ENCODE data around the gene BEND6. TPM values are rescaled to one million over a fixed set of nuclear protein-coding genes. Genes with fewer than 3 reads are reported as not detected.
A peak's percentile ranks its signal among the peaks of the same experiment; 100 is the strongest.

Gene BEND6
- total RNA-seq, 5 donors from 2014 or later (not counting 1 experiment from before 2014, with no cell fraction given) = not detected

DNA sequence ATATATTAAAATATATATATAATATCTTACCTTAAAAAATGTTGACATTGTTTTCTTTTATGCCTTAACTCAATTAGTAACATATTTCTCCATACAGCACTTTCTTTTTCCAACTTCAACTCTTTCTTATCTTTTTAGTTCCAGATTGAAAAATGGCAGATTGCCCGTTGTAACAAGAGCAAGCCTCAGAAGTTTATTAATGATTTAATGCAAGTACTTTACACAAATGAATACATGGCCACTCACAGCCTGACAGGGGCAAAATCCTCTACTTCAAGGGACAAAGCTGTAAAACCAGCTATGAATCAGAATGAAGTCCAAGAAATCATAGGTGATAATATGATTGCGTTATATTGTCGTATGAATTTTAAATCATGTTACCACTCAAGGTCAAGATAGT is 62.2 kb downstream of the BEND6 start:
- H3K4me1 Mint-ChIP-seq = no peaks in the 10 kb centered on the region
- no CpG with 5 or more reads among the region's 3 CpGs for WGBS (ENCODE audit: insufficient coverage)
- Histone ChIP-seq H3K27me3 (replicated peaks in 1 of 2; ENCODE audit: control insufficient read depth in 2 of 2, extremely low read depth in 1 of 2, insufficient read depth in 2 of 2, low read length in 1 of 2) (no peaks in the 10 kb centered on the region), H3K4me3 (ENCODE audit: control insufficient read depth in 1 of 2, extremely low read depth in 1 of 2, low read length in 1 of 2) (no peak overlapping the region), H3K27ac (ENCODE audit: low read length) (no peak overlapping the region), H3K9me3 (no peaks in the 10 kb centered on the region), H3K4me1 (ENCODE audit: control insufficient read depth in 1 of 2, extremely low read depth in 1 of 2, insufficient read depth in 2 of 2, low read length in 2 of 2) (no peaks in the 10 kb centered on the region), H3K36me3 (ENCODE audit: control insufficient read depth in 2 of 2, extremely low read depth in 1 of 2, insufficient read depth in 1 of 2, low read length in 1 of 2) (no peaks in the 10 kb centered on the region)
- POLR2A ChIA-PET = no interaction called here
- H3K27ac Mint-ChIP-seq = no peak overlapping the region
- no peaks in the 10 kb centered on the region for H3K9me3 Mint-ChIP-seq
- H3K36me3 Mint-ChIP-seq = no peaks in the 10 kb centered on the region
- peaks cover 0 to 4% of the 10 kb centered on the region in 2 donors for H3K27me3 Mint-ChIP-seq
- ATAC-seq (replicated peaks in 1 of 4) (no peak), DNase-seq (no peak)
- CTCF ChIA-PET = interaction anchor here in 1 of 2 donors (0.9 kb wide), 1 partner anchor 113 kb away, joined by 3 read pairs; no protein-coding TSS in a partner anchor
- no peak overlapping the region for H3K4me3 Mint-ChIP-seq

DNA sequence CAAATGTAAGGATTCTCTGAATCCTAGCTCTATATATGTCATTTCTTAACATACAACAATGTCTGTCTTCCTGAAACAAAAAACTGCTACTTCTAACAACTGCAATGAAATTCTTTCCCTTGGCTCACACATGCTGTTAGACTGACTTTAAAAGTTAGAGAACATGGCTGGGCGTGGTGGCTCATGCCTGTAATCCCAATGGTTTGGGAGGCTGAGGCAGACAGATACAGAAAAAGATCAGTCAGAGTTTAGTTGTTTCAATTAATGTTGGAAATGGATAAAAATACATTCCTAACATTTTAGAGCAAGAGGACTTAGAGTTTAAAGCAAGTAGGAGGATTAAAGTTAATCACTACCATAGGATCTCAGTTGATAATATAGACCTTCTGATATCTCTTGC is 62.9 kb downstream of the BEND6 start:
- Mint-ChIP-seq H3K4me3 (no peak overlapping the region), H3K36me3 (no peaks in the 10 kb centered on the region), H3K4me1 (no peaks in the 10 kb centered on the region), H3K27ac (no peak overlapping the region), H3K9me3 (no peaks in the 10 kb centered on the region), H3K27me3 (peaks cover 0 to 4% of the 10 kb centered on the region in 2 donors)
- POLR2A ChIA-PET = interaction anchor here in 1 of 2 donors (0.6 kb wide), 1 partner anchor 88 kb away, joined by 4 read pairs; no protein-coding TSS in a partner anchor
- Histone ChIP-seq H3K36me3 (ENCODE audit: control insufficient read depth in 2 of 2, extremely low read depth in 1 of 2, insufficient read depth in 1 of 2, low read length in 1 of 2) (no peaks in the 10 kb centered on the region), H3K27me3 (replicated peaks in 1 of 2; ENCODE audit: control insufficient read depth in 2 of 2, extremely low read depth in 1 of 2, insufficient read depth in 2 of 2, low read length in 1 of 2) (no peaks in the 10 kb centered on the region), H3K9me3 (no peaks in the 10 kb centered on the region), H3K4me3 (ENCODE audit: control insufficient read depth in 1 of 2, extremely low read depth in 1 of 2, low read length in 1 of 2) (no peak overlapping the region), H3K27ac (ENCODE audit: low read length) (no peak overlapping the region), H3K4me1 (ENCODE audit: control insufficient read depth in 1 of 2, extremely low read depth in 1 of 2, insufficient read depth in 2 of 2, low read length in 2 of 2) (no peaks in the 10 kb centered on the region)
- 67% methylated on average over 1 of the region's 1 CpG for WGBS (ENCODE audit: insufficient coverage)
- no peak for DNase-seq
- CTCF ChIA-PET = interaction anchor here in 1 of 2 donors (0.6 to 0.9 kb wide), 2 partner anchors 27 to 114 kb away, joined by 3 read pairs; no protein-coding TSS in a partner anchor
- ATAC-seq (replicated peaks in 1 of 4) = no peak

DNA sequence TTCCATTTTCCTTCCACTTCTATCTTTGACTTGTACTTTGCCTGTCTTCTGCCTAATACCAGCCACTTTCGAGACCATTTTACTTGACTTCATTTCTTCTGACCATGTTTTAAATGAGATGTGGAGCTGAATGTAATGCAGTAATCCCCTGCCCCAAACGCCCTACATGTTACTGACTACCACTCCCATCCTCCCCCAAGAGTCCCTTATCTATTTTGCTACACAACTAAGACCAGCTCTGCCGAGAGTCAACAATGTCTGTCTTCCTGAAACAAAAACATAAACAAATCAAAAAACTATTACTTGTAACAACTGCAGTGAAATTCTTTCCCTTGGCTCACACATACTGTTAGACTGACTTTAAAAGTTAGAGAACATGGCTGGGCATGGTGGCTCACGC is 64.5 kb downstream of the BEND6 start:
- ATAC-seq (replicated peaks in 1 of 4) = no peak
- no peaks in the 10 kb centered on the region for H3K4me1 Mint-ChIP-seq
- no peak overlapping the region for H3K4me3 Mint-ChIP-seq
- Histone ChIP-seq H3K27me3 (replicated peaks in 1 of 2; ENCODE audit: control insufficient read depth in 2 of 2, extremely low read depth in 1 of 2, insufficient read depth in 2 of 2, low read length in 1 of 2) (no peaks in the 10 kb centered on the region), H3K4me3 (ENCODE audit: control insufficient read depth in 1 of 2, extremely low read depth in 1 of 2, low read length in 1 of 2) (no peak overlapping the region), H3K9me3 (no peaks in the 10 kb centered on the region), H3K4me1 (ENCODE audit: control insufficient read depth in 1 of 2, extremely low read depth in 1 of 2, insufficient read depth in 2 of 2, low read length in 2 of 2) (no peaks in the 10 kb centered on the region), H3K27ac (ENCODE audit: low read length) (no peak overlapping the region), H3K36me3 (ENCODE audit: control insufficient read depth in 2 of 2, extremely low read depth in 1 of 2, insufficient read depth in 1 of 2, low read length in 1 of 2) (no peaks in the 10 kb centered on the region)
- H3K27me3 Mint-ChIP-seq = peaks cover 0 to 2% of the 10 kb centered on the region in 2 donors
- H3K27ac Mint-ChIP-seq = no peak overlapping the region
- POLR2A ChIA-PET = no interaction called here
- 83% methylated on average over 1 of the region's 4 CpGs for WGBS (ENCODE audit: insufficient coverage)
- CTCF ChIA-PET = interaction anchor here in 1 of 2 donors (0.9 kb wide), 1 partner anchor 115 kb away, joined by 3 read pairs; no protein-coding TSS in a partner anchor
- H3K36me3 Mint-ChIP-seq = peaks cover 2% of the 10 kb centered on the region
- peaks cover under 1 to 8% (median 3%) of the 10 kb centered on the region in 3 donors for H3K9me3 Mint-ChIP-seq
- no peak for DNase-seq

DNA sequence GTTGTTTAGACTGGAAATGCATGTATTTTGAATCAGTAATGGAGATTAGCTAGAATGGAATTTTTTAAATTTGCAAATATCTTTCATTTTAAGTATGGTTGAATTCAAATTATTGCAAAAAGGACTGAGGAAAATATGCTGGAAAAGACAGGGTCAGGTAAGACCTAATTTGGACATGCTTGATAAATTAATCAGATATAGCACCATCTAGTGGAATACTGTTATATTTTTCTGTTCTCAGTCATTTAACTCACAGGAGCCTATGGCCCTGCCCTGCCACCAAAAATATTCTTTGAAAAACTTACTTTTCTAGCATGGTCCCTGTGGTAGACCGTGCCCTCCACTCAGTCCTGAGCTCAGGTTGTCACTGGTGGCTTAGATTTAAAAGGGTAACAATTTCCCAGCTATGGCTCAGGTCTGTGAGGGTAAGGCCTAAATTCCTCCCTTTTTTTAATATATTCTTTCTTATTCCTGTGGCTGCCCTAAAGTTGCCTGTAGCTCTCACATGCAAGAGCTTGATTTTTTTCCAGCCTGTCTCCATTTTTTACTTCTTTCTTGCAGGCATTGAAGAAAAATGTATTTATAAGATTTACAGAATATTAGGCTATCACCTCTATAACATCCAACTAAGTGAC is 66.3 kb downstream of the BEND6 start:
- POLR2A ChIA-PET = no interaction called here
- Mint-ChIP-seq H3K27me3 (peaks cover 4% of the 10 kb centered on the region in 2 donors), H3K4me3 (no peak overlapping the region), H3K27ac (no peak overlapping the region), H3K36me3 (peaks cover 9% of the 10 kb centered on the region), H3K9me3 (peaks cover 14 to 23% (median 16%) of the 10 kb centered on the region in 3 donors), H3K4me1 (no peaks in the 10 kb centered on the region)
- Histone ChIP-seq H3K4me1 (ENCODE audit: control insufficient read depth in 1 of 2, extremely low read depth in 1 of 2, insufficient read depth in 2 of 2, low read length in 2 of 2) (no peaks in the 10 kb centered on the region), H3K27me3 (replicated peaks in 1 of 2; ENCODE audit: control insufficient read depth in 2 of 2, extremely low read depth in 1 of 2, insufficient read depth in 2 of 2, low read length in 1 of 2) (no peaks in the 10 kb centered on the region), H3K27ac (ENCODE audit: low read length) (no peak overlapping the region), H3K4me3 (ENCODE audit: control insufficient read depth in 1 of 2, extremely low read depth in 1 of 2, low read length in 1 of 2) (no peak overlapping the region), H3K9me3 (peaks cover 2% of the 10 kb centered on the region), H3K36me3 (ENCODE audit: control insufficient read depth in 2 of 2, extremely low read depth in 1 of 2, insufficient read depth in 1 of 2, low read length in 1 of 2) (no peaks in the 10 kb centered on the region)
- WGBS (ENCODE audit: insufficient coverage) = no CpG with 5 or more reads among the region's 1 CpG
- CTCF ChIA-PET = interaction anchor here (0.5 to 1.2 kb wide), 8 partner anchors 10 to 296 kb away, joined by 3 to 7 read pairs (median 4); partner anchors contain the start of gene KIAA1586 (in 1 of the 2)
- ATAC-seq (replicated peaks in 1 of 4) (peak; percentile 47 to 56 (median 51)), DNase-seq (peak in 1 of 35 experiments; percentile 30)

DNA sequence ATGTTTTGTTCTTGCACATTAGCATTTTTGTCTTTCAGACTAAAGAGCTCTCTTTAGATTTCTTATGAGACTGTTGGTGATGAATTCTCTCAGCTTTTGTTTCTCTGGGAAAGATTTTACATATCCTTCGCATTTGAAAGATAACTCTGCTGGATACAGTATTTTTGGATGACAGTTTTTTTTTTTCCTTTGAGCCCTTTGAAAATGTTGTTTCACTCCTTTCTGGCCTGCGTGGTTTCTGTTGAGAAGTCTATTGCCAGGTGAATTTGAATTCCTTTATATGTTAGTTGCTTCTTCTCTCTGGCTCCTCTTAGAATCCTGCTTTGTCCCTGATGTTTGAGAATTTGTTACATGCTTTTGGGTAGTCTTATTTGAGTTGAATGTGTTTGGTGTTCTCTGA is 69.4 kb downstream of the BEND6 start:
- H3K27ac Mint-ChIP-seq = no peak overlapping the region
- peaks cover 14 to 23% (median 16%) of the 10 kb centered on the region in 3 donors for H3K9me3 Mint-ChIP-seq
- POLR2A ChIA-PET = no interaction called here
- peaks cover 9% of the 10 kb centered on the region for H3K36me3 Mint-ChIP-seq
- Histone ChIP-seq H3K27ac (ENCODE audit: low read length) (no peak overlapping the region), H3K9me3 (peaks cover 2% of the 10 kb centered on the region), H3K36me3 (ENCODE audit: control insufficient read depth in 2 of 2, extremely low read depth in 1 of 2, insufficient read depth in 1 of 2, low read length in 1 of 2) (no peaks in the 10 kb centered on the region), H3K27me3 (replicated peaks in 1 of 2; ENCODE audit: control insufficient read depth in 2 of 2, extremely low read depth in 1 of 2, insufficient read depth in 2 of 2, low read length in 1 of 2) (peaks cover 0 to 3% of the 10 kb centered on the region in 2 experiments), H3K4me1 (ENCODE audit: control insufficient read depth in 1 of 2, extremely low read depth in 1 of 2, insufficient read depth in 2 of 2, low read length in 2 of 2) (no peaks in the 10 kb centered on the region), H3K4me3 (ENCODE audit: control insufficient read depth in 1 of 2, extremely low read depth in 1 of 2, low read length in 1 of 2) (no peak overlapping the region)
- H3K4me3 Mint-ChIP-seq = no peak overlapping the region
- DNase-seq (no peak), ATAC-seq (replicated peaks in 1 of 4) (no peak)
- no peaks in the 10 kb centered on the region for H3K4me1 Mint-ChIP-seq
- CTCF ChIA-PET = no interaction called here
- peaks cover 4 to 11% of the 10 kb centered on the region in 2 donors for H3K27me3 Mint-ChIP-seq
- 100% methylated on average over 1 of the region's 2 CpGs for WGBS (ENCODE audit: insufficient coverage)

DNA sequence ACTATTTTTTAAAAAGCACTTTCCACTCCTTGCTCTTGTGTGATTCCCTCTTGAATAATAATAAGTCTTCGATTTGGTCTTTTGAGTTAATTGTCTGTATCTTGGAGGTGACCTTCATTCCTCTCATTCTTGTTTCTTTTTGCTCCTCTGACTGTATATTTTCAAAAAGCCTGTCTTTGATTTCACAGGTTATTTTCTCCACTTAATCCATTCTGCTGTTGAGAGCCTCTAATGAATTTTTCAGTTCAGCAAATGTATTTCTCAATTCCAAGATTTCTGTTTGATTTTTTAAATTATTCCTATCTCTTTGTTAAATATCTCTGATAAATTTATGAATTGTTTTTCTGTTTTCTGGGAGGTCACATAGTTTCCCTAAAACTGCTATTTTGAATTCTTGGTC is 69.9 kb downstream of the BEND6 start:
- Histone ChIP-seq H3K36me3 (ENCODE audit: control insufficient read depth in 2 of 2, extremely low read depth in 1 of 2, insufficient read depth in 1 of 2, low read length in 1 of 2) (no peaks in the 10 kb centered on the region), H3K27ac (ENCODE audit: low read length) (no peak overlapping the region), H3K4me3 (ENCODE audit: control insufficient read depth in 1 of 2, extremely low read depth in 1 of 2, low read length in 1 of 2) (no peak overlapping the region), H3K4me1 (ENCODE audit: control insufficient read depth in 1 of 2, extremely low read depth in 1 of 2, insufficient read depth in 2 of 2, low read length in 2 of 2) (no peaks in the 10 kb centered on the region), H3K9me3 (peaks cover 2% of the 10 kb centered on the region), H3K27me3 (replicated peaks in 1 of 2; ENCODE audit: control insufficient read depth in 2 of 2, extremely low read depth in 1 of 2, insufficient read depth in 2 of 2, low read length in 1 of 2) (peaks cover 0 to 3% of the 10 kb centered on the region in 2 experiments)
- ATAC-seq (replicated peaks in 1 of 4) (no peak), DNase-seq (no peak)
- Mint-ChIP-seq H3K36me3 (peaks cover 9% of the 10 kb centered on the region), H3K9me3 (peaks cover 14 to 23% (median 16%) of the 10 kb centered on the region in 3 donors), H3K4me1 (no peaks in the 10 kb centered on the region), H3K4me3 (no peak overlapping the region), H3K27ac (no peak overlapping the region), H3K27me3 (peaks cover 4 to 16% of the 10 kb centered on the region in 2 donors)
- no CpG with 5 or more reads among the region's 1 CpG for WGBS (ENCODE audit: insufficient coverage)
- POLR2A ChIA-PET = no interaction called here
- CTCF ChIA-PET = no interaction called here
